AG20443 (cell line): ENCODE data around the gene CRIM1.
A peak's percentile ranks its signal among the peaks of the same experiment; 100 is the strongest.

ENCODE experiments used
- DNase-seq: peaks from one replicate; pipeline ENCODE4 v3.0.0; 2012; ENCODE audit warnings: low spot score, mixed read lengths

CRIM1 gene

DNA sequence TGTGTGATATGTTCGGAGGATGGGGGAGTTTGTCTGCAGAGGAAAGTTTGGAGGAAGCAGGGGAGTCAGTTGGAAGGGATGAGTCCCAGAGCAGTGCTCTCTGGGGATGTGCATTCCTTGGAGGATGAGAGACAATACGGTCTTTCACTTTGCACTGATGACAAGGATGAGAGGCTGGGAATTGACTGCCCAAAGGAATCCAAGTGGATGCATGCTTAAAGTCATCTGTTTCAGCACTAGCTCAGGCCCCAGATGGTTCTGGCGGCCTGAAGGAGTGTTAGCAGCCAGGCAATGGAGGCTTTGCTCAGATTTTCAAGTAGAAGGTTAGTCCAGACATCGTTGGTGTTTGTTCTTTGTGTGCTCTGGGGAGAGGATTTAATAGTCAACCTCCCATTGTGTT, 100.2 kb downstream of the CRIM1 start:
- peak; percentile 42 for DNase-seq

DNA sequence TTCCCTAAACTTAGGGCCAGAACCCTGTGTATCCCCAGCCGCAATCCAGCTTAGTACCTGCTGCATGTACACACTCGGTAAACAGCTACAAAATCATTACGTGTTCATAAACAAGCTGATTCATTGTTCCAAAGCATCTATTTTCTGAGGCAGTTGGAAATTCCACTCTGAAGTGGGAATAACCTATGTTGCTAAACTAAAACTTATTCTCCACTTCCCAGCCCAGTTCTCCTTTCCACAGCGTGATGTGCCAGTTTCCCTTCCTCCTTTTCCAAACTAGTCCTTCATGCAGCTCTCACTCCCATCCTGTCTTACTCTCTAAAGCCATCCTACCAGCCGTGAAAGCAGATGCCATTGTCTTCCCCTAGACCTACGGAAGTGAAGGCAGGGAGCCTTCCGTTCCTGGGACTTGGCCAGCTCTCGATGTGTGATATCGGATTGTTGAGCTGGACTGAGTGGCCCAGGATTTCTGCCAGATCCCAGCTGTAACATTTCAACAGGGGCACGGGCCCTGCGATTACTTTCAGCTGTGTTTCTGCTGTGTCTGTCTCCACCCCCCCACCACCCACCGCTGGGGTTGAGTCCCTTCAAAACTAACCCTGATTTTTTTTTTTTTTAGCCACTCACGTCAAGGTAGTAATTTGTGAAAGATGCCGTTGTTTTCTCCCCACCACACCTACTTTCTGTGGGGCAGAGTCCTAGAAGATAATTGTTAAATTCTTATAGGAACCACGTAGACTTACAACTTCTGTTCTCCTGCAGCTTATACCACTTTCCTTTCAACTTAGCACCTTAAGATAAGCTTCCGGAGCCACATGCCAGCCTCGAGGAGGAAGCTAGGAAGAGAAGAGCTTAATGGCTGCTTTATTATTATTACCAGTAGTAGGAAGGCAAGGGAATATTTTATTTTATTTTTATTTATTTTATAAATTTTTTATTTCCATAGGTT, 100.9 kb downstream of the CRIM1 start:
- DNase-seq, result peak; percentile 70

DNA sequence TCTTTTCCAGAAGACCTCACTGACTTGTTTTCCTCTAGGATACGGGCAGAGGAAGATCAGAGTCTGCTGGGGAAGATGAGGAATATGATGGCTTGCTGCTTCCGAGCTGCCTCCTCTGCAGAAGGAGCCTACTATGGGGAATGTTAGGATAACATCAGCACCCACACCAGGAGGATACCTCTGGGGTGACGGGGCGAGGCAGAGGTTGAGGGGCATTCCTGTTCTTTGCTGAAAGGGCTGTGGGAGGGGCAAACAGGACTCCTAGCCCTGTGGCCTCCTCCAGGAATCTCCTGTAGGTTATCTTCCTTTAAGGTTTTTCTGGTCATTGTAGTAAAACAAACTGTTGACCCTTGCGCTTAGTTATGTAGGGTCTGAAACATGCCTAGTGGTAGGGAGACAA, 102.5 kb downstream of the CRIM1 start:
- no peak for DNase-seq

DNA sequence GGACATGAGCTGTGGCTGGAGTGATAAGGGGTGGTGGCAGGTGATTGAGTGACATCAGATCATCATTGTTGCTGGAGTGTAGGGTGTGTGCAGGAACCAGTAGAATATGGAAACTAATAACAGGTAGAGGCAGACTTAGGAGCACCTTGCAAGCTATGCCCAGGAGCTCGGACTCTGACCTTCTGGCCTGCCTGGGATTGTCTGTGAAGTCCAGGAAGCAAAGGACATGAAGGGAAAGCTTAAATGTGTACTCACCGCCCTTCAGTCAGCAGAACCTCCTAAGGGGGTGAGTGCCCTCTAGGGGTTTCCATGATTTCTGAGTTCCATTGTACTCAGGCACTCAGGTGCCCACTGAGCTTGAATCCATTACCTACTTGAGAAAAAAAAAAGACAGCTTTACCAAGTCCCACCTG, 104.2 kb downstream of the CRIM1 start:
- DNase-seq, result no peak

DNA sequence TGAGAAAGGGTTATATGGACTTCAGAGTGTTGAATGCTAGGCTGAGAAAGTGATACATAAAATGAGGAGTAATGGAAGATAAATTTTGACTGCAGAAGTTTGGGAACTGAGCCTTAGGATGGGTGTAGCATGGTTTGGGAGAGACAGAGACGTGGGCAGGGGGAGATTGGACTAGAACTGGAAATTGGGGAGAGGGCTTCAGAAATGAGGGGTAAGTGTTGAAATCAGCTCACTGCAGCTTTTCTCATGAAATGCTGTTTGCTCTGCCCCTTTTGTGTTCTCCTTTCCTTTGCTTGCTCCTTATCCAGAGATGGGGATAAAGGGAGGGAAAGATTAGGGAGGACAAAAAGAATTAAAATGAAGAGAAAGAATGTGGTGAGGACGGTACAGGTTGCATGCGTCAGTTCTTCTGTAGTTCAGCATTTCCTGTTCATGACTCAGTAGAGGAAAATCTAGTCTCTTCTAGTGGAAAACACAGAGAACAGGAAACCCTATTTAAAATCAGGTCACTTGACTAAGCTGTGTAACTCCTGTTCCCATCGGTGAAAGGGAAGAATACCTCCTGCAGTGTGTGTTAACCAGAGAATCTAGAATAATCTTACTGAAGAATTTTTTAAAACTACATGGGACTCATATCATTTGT, 105.6 kb downstream of the CRIM1 start:
- DNase-seq, result peak; percentile 67

DNA sequence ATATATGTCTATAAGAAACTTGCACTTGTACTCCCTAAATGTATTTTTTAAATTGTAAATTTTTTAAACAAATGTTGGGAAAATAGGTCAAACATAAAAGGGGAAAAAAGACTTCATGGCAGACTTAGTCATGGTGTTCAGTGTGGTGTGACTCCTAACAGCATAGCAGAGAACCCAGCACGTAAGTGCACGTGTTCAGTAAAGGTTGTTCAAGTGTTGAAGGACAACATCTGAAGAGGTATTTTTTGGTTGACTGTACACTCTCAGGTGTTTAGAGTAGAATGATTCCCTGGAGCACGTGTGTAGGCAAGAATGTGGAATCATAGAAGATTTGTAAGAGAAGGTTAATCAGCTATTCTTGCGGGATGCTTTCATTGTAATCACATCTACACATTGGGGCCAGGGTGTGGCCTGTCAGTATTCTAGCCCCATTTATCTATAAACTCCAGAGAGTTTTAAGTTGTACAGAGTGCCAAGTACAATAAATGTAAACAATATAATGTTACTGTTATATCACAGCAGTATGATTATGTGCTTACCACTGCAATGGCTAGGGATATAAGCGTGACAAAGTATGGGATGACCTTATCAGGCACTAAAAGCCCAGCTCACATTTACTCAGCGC, 106.8 kb downstream of the CRIM1 start:
- no peak for DNase-seq

DNA sequence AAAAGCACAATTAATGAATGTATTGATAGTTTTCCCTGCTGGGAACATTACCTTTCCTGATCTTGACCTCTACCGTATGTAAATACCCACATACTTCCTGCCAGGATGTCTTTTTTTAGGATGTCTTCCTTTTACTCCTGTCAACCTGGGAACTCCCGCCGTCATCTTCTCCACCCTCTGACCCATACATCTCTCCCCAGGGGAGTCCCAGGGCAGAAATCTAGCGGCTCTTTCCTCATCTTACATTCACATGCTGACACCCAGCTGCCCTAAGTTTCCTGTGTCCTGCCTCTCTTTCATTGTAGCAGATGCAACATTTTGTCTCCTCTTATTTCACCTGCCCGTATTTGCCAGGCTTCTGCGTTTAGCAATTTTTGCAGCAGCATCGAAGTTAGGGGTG, 107.8 kb downstream of the CRIM1 start:
- DNase-seq, result no peak

DNA sequence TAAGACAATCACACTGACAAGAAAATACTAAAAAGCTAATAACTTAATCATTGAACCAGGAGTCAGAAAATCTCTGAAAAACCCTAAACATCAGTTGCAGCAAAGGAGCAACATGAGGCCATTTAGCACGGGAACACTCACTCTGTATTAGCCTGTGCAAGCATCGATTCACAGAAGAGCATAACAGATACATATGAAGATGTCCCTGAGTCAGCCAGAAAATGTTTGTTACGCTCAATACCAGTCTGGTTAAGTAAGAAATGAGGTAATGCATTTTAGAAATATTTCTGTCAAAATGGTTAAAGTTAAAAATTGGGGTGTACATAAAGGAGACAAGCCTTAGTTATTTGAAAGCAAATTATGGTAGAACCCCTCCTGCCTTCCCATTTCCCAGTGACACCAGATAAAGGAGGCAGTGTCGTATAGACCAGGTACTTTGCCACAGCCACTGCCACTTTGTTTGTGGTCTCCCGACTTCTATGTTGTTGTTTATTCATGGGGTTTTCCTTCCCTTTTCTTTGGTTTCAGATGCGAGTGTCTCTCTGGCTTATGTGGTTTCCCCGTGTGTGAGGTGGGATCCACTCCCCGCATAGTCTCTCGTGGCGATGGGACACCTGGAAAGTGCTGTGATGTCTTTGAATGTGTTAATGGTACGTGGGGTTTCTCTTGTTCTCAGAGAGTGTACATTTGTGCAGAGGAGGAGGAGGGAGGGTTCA, 108.6 kb downstream of the CRIM1 start:
- no peak for DNase-seq

DNA sequence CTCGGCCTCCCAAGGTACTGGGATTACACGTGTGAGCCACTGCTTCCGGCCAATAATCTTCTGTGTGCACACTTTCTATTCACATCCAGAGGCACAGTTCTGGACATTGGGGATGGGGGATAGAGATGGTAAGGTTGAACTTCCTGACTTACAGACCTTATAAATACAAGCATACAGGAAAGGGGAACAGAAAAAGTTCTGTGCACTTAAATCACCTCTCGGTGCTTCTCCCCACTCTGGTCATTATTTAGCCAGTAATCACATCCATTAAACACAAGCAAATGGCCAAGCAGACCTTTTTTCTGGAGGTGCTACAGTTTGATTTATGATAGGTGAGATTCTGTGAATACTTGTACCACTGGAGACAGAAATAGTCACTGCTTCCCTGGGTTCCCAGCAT, 110.6 kb downstream of the CRIM1 start:
- DNase-seq, result no peak

DNA sequence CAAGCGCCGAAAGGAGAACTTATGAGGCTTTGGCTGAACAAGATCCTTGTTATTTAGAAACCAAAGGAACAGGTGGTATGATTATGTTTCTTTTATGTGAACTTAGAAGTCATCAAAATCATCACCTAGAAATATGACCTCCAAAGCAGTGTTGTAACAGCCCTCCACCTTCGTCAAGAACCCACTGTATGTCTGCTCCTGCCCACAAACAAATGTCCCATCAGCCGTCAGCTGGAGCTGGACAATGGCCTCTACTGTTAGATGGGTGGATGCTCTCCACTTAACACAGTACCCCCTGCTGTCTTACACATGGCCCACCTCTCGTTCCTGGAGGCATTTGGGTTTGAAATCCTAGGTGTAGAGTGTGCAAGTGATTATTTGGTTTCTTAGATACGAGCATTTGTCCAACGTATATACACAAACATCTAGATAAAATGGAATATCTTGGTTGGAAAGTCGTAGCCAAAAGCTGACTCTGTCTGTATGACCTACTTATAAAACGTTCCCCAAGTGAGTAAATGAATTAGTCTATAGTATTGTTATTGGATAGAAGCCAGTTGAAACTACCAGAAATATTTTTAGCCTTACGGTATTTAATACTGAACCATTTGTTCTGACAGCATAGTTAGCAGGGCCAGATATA, 113.0 kb downstream of the CRIM1 start:
- no peak for DNase-seq

DNA sequence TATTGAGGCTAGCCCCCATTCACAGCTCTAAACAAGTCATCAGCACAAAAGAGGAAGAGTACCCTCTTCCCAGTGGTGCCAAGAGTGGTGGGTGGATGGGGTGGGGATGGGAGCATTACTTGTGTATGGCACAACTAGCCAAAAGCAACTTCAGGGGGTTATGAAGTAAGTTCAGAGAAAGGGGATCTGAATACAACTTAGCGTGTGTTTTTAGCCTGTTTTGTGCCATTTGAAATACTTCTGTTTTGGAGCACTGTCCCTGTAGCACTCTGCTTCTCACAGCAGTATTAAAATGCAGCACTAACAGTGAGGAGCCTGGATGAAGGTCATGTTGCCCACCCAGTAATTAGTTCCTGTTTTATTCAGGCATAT, 113.5 kb downstream of the CRIM1 start:
- no peak for DNase-seq

DNA sequence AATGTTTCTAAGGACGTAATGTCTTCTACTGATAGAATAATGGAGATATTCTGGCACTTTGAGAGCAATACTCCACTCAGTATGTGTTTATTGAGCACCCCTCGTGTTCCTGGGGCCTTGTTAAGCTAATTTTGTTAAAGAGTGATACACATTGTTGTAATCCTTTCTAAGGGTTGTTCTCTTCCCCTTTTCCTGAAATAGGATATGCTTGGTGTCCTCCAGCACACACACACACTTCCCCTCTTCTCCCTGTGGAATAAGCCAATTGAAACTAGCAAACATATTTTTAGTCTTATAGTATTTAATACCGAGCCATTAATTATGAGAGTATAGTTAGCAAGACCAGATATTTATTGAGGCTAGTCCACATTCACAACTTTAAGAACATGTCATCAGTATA, 114.1 kb downstream of the CRIM1 start:
- no peak for DNase-seq

DNA sequence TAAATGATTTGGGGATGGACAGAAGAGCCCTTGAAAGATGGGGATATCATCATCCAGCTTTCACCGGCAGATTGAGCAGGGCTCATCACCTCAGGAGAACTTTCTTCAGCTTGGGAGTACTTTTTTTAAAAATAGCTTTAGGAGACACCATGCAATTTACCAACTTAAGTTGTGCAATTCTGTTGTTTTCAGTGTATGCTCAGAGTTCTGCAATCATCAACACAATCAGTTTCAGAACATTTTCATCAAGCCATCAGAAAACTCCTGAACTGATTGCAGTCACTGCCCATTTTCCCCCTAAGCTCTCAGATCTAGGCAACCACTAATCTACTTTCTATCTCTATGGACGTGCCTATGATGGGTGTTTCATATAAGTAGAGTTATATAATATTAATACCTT, 117.7 kb downstream of the CRIM1 start:
- no peak for DNase-seq

DNA sequence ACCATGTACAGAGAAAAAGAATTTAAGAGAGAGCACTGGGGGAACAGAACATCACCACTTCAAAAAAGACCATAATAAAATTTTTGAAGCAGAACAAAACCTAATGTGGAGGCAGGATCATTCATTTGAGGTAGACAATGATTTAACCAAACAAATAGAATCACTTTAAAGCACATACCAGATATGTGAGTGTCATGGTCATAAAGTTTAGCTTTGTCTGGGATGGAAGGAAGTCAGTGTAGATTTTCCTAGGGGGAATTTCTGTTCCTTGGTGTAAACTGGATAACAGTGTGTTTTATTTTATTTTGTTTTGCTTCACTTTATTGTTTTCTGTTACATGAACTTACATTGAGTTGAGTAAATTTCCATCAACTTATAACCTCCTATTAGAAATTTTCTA, 120.8 kb downstream of the CRIM1 start:
- DNase-seq, result no peak

DNA sequence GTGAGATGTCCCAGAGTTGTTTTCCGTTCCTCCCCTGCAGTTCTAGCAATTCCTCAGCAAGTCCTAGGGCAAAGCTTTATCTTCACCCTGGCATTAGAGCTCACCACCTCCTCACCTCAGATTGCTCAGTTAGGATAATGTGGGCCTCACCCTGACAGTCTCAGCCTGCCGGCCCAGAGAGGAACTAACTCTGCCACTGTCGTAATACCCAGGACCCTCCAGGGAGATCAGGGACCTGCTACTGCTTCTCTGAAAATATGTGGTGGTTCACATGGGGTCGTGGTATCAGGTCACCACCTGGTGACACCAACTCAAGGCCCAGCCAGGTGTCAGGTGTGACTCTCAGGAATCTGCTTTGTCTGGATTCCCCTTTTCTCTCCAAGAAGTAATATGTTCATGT, 121.7 kb downstream of the CRIM1 start:
- DNase-seq, result no peak

DNA sequence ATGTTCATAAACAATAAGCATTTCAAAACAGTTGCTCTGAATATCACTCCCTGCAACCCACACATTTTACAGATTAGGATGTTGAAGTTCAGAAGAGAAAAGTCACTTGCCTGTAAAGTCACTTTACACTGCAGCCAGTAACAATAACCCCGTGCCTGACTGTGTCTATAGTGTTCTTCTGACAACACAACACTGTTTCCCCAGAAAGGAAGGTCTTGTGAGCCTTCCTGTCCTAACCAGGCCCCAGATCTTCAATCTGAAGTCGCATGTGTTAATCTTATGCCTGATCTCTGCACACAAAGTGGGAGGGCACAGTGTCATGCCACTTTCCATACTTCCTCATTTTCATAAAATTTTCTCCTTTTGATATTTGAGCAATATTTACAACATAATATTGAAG, 122.2 kb downstream of the CRIM1 start:
- DNase-seq, result no peak

DNA sequence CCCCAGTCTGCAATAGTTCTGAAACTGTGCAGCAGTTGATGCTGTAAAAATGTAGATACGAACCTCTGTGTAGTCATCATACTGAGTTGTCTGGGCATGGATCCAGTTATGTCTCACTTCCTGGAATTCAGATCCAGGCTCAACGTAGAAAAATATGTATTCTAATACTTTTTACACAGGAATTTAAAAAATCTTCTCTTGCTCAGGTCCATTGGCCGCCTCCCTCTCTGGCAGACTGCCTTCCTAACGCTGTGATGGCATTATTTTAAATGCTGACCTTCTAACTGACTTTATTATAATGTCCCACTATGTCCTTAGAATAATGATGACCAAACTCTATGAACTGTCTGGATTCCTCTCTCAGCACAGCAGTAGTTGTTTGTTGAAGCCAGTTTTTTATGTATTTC, 122.8 kb downstream of the CRIM1 start:
- DNase-seq, result peak; percentile 76

DNA sequence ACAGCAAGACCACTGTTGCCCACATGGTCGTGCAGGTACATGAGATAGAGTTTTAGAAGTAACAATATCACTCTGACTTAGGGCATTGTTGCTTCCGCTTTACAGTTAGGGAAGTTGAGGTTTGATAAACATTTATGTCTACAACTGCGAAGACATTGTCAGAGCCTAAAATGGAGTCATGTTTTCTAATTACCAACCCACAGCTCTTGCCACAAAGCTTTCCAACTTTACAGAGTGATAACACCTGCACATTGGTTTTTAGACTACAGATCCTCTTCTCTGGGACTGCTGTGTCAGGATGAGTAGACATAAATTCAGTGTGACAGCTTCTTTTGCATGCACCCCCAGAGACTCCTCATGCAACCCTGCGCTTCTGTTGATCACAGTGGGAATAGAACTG, 123.4 kb downstream of the CRIM1 start:
- no peak for DNase-seq

DNA sequence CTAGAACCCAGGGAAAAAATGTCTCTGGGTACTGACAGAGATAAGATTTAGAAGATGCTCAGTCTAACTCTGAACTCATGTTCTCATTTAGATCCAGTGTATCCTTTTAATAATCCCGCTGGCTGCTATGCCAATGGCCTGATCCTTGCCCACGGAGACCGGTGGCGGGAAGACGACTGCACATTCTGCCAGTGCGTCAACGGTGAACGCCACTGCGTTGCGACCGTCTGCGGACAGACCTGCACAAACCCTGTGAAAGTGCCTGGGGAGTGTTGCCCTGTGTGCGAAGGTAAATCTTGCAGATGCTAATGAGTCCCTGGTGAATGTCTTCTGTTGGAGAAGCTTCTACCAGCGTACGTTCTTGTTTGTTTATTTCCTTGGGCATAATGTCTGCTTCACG, 123.8 kb downstream of the CRIM1 start:
- no peak for DNase-seq

DNA sequence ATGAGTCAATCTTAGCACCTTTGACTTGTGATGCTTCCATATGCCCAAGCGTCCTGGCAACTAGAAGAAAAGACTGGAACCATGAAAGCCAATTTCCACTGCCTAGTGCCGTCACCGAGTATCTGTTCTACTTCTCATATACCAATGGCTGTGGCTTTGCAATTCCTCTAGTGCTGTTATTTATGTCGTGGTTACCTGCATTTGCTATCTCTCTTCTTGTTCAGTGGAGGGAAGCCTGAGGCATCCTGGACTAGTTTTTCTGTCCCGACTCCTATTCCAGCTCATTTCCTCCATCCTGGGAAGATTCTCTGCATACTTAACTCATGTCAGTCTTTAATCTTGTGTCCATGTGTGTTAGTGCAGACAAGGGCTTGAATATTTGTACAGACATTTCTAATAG, 124.5 kb downstream of the CRIM1 start:
- no peak for DNase-seq

DNA sequence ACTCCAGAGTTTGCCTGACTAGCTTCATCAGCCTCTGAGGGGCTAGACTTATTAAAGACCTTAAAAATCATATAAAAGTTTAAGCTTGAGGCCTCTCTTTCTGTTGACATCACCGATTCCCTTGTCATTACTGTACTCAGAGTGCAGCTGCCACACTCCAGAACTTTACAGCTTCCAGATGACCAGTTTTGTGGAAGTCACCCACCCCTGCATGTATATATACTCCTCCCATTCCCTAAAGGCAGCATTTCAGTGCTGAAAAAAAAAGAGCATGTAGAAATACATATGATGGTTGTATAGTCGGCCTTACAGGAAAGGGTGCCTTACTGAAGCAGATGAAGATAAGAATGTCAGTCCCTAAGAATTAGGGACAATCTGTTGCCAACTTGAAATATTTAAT, 125.1 kb downstream of the CRIM1 start:
- no peak for DNase-seq

DNA sequence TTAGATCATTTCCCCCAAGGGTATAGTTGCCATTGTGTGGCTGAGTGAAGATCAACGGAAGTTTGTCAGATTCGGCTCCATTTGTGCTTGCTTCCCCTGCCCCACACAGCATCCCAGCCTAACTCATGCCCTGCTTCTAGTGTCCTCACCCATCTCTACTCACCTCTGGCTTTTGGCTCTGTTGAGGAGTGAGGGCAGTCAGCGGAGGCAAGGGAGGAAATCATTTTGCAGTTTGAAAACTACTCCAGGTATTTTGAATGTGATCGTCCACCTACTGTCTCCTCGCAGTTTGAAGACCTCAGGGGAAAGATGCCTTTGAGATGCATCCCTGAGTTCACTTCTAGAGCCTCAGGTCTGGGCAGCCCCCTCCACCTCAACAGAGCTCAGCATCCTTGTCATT, 126.1 kb downstream of the CRIM1 start:
- no peak for DNase-seq
